ENCODE data around the gene PARD3. TPM values are rescaled to one million over a fixed set of nuclear protein-coding genes. Genes with fewer than 3 reads are reported as not detected.

Gene PARD3
- total RNA-seq, 2 experiments from 2014 or later = 0.93 to 1.2 TPM

DNA sequence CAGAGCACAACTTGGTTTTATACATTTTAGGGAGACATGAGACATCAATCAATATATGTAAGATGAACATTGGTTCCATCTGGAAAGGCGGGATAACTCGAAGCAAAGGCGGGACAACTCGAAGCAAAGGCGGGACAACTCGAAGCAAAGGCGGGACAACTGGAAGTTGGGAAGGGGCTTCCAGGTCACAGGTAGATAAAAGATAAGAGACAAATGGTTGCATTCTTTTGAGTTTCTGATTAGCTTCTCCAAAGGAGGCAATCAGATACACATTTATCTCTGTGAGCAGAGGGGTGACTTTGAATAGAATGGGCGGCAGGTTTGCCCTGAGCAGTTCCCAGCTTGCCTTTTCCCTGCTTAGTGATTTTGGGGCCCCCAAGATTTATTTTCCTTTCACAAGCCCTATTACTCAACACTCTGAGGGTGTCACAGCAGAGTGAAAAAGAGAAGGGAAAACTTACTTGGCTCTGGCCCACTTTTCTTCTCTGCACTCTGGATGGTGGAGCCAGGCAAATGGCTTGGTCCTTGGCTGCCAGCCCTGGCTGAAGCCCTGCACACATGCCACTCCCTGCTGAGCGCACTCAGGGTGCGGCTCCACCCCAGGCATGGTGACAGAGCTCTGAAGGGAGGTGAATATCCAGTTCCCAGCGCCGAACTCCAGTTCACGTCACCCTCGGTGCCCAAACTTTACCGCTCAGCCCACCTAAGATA lies 46.7 kb downstream of the PARD3 start:
- Mint-ChIP-seq H3K27me3 (peaks cover 16% of the 10 kb centered on the region), H3K27ac (no peak overlapping the region), H3K9me3 (no peaks in the 10 kb centered on the region), H3K4me1 (ENCODE audit: low read depth) (no peaks in the 10 kb centered on the region), H3K36me3 (no peaks in the 10 kb centered on the region), H3K4me3 (no peak overlapping the region)
- ChIA-PET POLR2A (no interaction called here), CTCF (no interaction called here)
- intact Hi-C loops (cut with micrococcal nuclease) = no loop called here
- no peak for DNase-seq

DNA sequence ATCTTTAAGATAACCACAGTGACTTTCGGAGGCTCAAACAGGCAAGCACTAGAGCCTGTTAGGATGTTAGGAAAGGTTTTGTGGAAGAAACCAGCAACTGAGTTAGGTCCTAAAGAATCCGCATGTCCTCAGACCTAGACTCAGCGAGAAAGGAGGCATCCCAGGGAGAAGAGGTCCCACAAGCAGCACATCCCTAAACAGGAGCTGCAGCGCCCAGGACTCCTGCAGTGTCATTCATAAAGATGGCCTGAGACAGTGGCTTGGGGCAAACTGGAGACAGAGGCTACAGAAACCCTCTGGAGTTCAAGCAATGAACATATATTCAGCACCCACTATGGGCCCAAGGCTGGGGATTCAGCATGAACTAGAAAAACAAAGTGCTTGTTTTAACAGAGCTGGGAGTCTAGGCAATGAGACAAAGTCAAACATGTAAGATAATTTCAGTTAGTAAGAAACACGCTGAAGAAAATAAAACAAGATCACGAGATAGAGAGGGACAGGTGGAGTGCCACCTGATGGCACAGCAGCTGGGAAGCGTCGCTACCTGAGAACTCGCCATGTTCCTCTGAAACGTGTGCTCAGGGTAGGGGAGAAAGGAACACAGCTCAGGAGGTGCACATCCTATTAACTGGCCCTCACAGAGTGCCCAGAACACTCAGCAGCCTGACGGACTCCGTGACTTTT lies 48.1 kb downstream of the PARD3 start:
- no peak for DNase-seq
- ChIA-PET POLR2A (no interaction called here), CTCF (interaction anchor here (1.0 kb wide), 1 partner anchor 83 kb away, joined by 3 read pairs; no protein-coding TSS in a partner anchor)
- Mint-ChIP-seq H3K9me3 (no peaks in the 10 kb centered on the region), H3K27me3 (peaks cover 24% of the 10 kb centered on the region), H3K36me3 (no peaks in the 10 kb centered on the region), H3K27ac (no peak overlapping the region), H3K4me3 (no peak overlapping the region), H3K4me1 (ENCODE audit: low read depth) (no peaks in the 10 kb centered on the region)
- intact Hi-C loops (cut with micrococcal nuclease) = no loop called here

DNA sequence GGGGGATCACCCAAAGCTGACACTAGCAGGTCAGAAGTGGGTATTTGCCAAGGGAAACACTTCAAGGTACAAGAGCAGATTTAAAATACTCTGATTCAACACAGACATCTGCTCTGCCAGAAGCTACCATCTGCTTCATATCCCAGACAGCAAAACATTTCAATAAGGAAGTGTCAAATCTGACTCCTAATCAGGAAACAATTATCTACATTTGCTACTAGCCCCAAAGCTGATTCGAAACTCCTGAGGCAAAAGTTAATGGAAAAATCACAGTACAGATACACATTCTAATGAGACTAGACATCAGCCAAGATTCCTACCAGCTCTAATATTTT lies 48.9 kb downstream of the PARD3 start:
- ChIA-PET POLR2A (no interaction called here), CTCF (interaction anchor here (1.0 kb wide), 1 partner anchor 82 kb away, joined by 3 read pairs; no protein-coding TSS in a partner anchor)
- no peaks in the 10 kb centered on the region for H3K4me1 Mint-ChIP-seq (ENCODE audit: low read depth)
- no peak for DNase-seq
- H3K27me3 Mint-ChIP-seq = peaks cover 28% of the 10 kb centered on the region
- H3K27ac Mint-ChIP-seq = no peak overlapping the region
- H3K9me3 Mint-ChIP-seq = no peaks in the 10 kb centered on the region
- H3K4me3 Mint-ChIP-seq = no peak overlapping the region
- intact Hi-C loops (cut with micrococcal nuclease) = no loop called here
- no peaks in the 10 kb centered on the region for H3K36me3 Mint-ChIP-seq

GRCh38 chr10:34764472-34764946 lies 50.6 kb downstream of the PARD3 start:
- no peak for DNase-seq
- intact Hi-C loops (cut with micrococcal nuclease) = no loop called here
- H3K9me3 Mint-ChIP-seq = no peaks in the 10 kb centered on the region
- no peak overlapping the region for H3K27ac Mint-ChIP-seq
- CTCF ChIA-PET = no interaction called here
- no peak overlapping the region for H3K4me3 Mint-ChIP-seq
- H3K27me3 Mint-ChIP-seq = peaks cover 16% of the 10 kb centered on the region
- POLR2A ChIA-PET = no interaction called here
- no peaks in the 10 kb centered on the region for H3K4me1 Mint-ChIP-seq (ENCODE audit: low read depth)
- H3K36me3 Mint-ChIP-seq = no peaks in the 10 kb centered on the region

DNA sequence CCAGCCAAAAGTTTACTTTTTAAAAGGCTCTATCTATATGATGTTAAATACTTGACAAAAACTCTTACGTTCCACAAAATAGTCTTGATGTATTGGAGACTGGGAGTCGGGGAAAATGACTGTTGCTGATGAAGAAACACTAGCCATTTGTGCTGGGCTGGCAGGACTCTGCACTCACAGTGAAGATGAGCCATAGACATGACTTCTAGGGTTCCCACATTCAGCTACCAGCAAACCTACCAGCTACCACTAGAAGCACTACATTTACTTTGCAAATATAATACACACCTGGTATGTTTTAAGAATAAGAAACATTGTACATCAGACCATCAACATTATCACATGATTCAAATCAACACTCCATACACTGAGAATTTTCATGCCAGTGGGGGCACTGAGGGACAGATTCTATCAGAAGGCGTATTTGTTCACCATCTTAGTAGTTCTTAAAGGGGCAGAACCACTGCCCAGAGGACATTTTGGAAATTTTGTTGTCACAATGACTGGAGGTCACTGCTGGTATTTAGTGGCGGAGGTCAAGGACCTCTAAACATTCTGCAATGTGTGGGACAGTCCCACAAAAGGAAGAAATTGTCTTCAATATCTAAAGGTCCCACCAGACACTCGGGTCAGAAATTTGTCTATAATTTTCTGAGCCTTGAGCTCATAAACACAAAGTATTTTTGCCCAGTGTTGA lies 52.3 kb downstream of the PARD3 start:
- no peak for DNase-seq
- Mint-ChIP-seq H3K36me3 (no peaks in the 10 kb centered on the region), H3K27ac (no peak overlapping the region), H3K4me3 (no peak overlapping the region), H3K4me1 (ENCODE audit: low read depth) (peaks cover 5% of the 10 kb centered on the region), H3K27me3 (peaks cover 18% of the 10 kb centered on the region), H3K9me3 (no peaks in the 10 kb centered on the region)
- POLR2A ChIA-PET = no interaction called here
- CTCF ChIA-PET = no interaction called here
- intact Hi-C loops (cut with micrococcal nuclease) = no loop called here

DNA sequence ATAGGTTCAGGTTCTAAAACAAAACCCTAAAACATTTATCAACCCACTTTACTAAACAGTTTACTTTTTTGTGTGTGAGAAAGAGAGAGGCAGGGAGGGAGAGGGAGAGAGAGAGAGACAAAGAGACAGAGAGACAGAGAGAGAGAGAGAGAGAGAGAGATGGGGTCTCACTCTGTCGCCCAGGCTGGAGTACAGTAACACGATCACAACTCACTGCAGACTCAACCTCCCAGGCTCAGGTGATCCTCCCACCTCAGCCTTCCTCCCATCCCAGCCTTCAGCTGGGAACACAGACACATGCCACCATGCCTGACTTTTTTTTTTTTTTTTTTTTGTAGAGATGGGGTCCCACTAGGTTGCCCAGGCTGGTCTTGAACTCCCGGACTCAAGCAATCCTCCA lies 52.9 kb downstream of the PARD3 start:
- Mint-ChIP-seq H3K36me3 (no peaks in the 10 kb centered on the region), H3K27me3 (peaks cover 18% of the 10 kb centered on the region), H3K4me3 (no peak overlapping the region), H3K9me3 (no peaks in the 10 kb centered on the region), H3K27ac (no peak overlapping the region), H3K4me1 (ENCODE audit: low read depth) (peaks cover 5% of the 10 kb centered on the region)
- ChIA-PET POLR2A (no interaction called here), CTCF (no interaction called here)
- intact Hi-C loops (cut with micrococcal nuclease) = no loop called here
- DNase-seq = no peak

- no peak overlapping the region for H3K27ac Mint-ChIP-seq
- intact Hi-C loops (cut with micrococcal nuclease) = no loop called here
- no peak for DNase-seq
- POLR2A ChIA-PET = no interaction called here
- peaks cover 18% of the 10 kb centered on the region for H3K27me3 Mint-ChIP-seq
- no peaks in the 10 kb centered on the region for H3K36me3 Mint-ChIP-seq
- no peak overlapping the region for H3K4me3 Mint-ChIP-seq
- H3K4me1 Mint-ChIP-seq (ENCODE audit: low read depth) = peaks cover 5% of the 10 kb centered on the region
- H3K9me3 Mint-ChIP-seq = no peaks in the 10 kb centered on the region
- CTCF ChIA-PET = no interaction called here
Measured at GRCh38 chr10:34761453-34761852, 53.6 kb downstream of the PARD3 start.

DNA sequence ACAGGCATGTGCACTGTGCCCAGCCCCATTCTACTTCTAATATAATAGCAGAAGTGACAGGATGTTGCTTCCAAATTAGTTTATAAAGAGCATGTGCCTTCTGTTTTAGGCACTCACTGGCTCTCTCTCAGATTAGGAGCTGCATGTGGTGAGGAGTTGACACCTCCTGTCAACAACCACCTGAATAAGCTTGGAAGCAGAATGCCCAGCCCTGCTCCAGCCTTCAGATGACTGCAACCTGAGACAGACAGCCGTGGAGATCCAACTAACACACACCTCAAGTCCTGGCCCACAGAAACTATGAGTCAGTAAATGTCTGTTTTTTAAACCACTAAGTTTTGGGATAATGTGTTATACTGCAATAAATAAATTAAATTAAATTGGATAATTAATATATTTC lies 54.5 kb downstream of the PARD3 start:
- DNase-seq = no peak
- CTCF ChIA-PET = no interaction called here
- peaks cover 18% of the 10 kb centered on the region for H3K27me3 Mint-ChIP-seq
- H3K27ac Mint-ChIP-seq = no peak overlapping the region
- no peak overlapping the region for H3K4me3 Mint-ChIP-seq
- H3K4me1 Mint-ChIP-seq (ENCODE audit: low read depth) = peaks cover 5% of the 10 kb centered on the region
- no peaks in the 10 kb centered on the region for H3K36me3 Mint-ChIP-seq
- POLR2A ChIA-PET = no interaction called here
- intact Hi-C loops (cut with micrococcal nuclease) = no loop called here
- no peaks in the 10 kb centered on the region for H3K9me3 Mint-ChIP-seq

- Mint-ChIP-seq H3K27ac (no peak overlapping the region), H3K4me1 (ENCODE audit: low read depth) (peaks cover 5% of the 10 kb centered on the region), H3K4me3 (no peak overlapping the region), H3K9me3 (no peaks in the 10 kb centered on the region), H3K27me3 (peaks cover 15% of the 10 kb centered on the region), H3K36me3 (no peaks in the 10 kb centered on the region)
- intact Hi-C loops (cut with micrococcal nuclease) = no loop called here
- ChIA-PET CTCF (no interaction called here), POLR2A (no interaction called here)
- no peak for DNase-seq
Measured at GRCh38 chr10:34759837-34760215, 55.3 kb downstream of the PARD3 start.

DNA sequence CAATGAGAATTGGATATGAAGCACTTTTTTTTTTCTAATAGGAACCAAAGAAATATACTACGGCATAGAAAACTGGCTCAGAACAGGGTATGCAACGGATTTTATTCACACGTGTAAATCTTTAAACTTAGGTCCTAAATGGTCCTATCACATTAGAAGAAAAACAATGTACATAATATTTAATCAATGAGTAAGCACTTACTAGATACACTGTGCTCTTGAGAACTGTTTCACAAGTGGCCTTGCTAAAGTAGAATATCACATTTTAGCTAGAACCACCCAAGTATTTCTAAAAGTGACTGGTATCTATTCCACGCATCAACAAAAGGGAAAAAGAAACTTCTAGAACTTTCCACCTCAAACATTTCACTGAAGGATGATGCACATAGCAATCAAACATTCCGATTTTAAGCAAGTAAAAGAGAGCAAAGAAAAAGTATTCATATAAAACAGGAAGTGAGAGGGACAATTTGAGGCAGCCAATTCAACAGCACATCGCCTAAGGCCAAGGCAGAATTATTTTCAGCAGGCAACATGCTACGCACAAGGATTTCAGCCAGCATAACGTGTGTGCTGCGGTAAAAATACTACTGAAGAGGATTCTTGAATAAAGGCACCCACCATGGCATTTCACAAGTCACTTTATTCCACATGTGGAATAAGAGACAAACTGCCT lies 55.8 kb downstream of the PARD3 start:
- Mint-ChIP-seq H3K9me3 (no peaks in the 10 kb centered on the region), H3K27me3 (peaks cover 15% of the 10 kb centered on the region), H3K4me3 (no peak overlapping the region), H3K27ac (no peak overlapping the region), H3K4me1 (ENCODE audit: low read depth) (peaks cover 5% of the 10 kb centered on the region), H3K36me3 (no peaks in the 10 kb centered on the region)
- ChIA-PET POLR2A (no interaction called here), CTCF (interaction anchor here (0.6 kb wide), 1 partner anchor 73 kb away, joined by 3 read pairs; no protein-coding TSS in a partner anchor)
- no peak for DNase-seq
- intact Hi-C loops (cut with micrococcal nuclease) = no loop called here

GRCh38 chr10:34758447-34758996 lies 56.6 kb downstream of the PARD3 start:
- POLR2A ChIA-PET = no interaction called here
- no peak for DNase-seq
- Mint-ChIP-seq H3K27ac (no peak overlapping the region), H3K4me3 (no peak overlapping the region), H3K4me1 (ENCODE audit: low read depth) (peaks cover 5% of the 10 kb centered on the region), H3K9me3 (no peaks in the 10 kb centered on the region), H3K36me3 (no peaks in the 10 kb centered on the region), H3K27me3 (peaks cover 14% of the 10 kb centered on the region)
- intact Hi-C loops (cut with micrococcal nuclease) = no loop called here
- CTCF ChIA-PET = interaction anchor here (0.6 kb wide), 1 partner anchor 72 kb away, joined by 3 read pairs; no protein-coding TSS in a partner anchor

DNA sequence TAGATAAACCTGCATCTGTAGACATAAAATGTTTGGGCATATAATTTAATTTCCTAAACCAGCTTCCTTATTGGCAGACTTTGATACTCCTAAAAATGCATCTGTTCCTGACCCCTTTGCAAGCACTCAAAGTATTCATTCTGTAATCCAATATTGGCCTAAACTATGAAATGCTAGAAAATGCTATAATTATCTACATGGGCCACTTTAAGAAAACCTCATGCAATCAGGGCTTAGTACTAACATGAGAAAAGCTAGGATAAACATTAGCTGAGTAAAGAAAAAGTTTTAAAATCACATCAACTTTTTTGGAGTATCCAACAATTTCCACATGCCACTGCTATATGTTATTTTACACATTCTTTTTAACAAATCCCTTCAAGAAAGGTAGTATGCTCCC lies 57.2 kb downstream of the PARD3 start:
- intact Hi-C loops (cut with micrococcal nuclease) = no loop called here
- Mint-ChIP-seq H3K36me3 (no peaks in the 10 kb centered on the region), H3K4me3 (no peak overlapping the region), H3K4me1 (ENCODE audit: low read depth) (peaks cover 5% of the 10 kb centered on the region), H3K27ac (no peak overlapping the region), H3K27me3 (peaks cover 13% of the 10 kb centered on the region), H3K9me3 (no peaks in the 10 kb centered on the region)
- CTCF ChIA-PET = no interaction called here
- no peak for DNase-seq
- POLR2A ChIA-PET = no interaction called here
